Stimulated activated CD8-positive, alpha-beta memory T cell treated with anti-CD3 and anti-CD28 coated beads, Interleukin-12 subunit alpha, Interleukin-12 subunit beta, amount 100 ng/mL, for 24 hours (primary cell): ENCODE results near the gene SRGAP1.
"Not testable (repeated sequence)": the region's sequence is repeated elsewhere in the genome, so short reads cannot be mapped to it uniquely, and the experiment has no call there.

Experiments
- DNase-seq: peaks from one replicate; pipeline ENCODE4 v3.0.0-alpha.2; 2020; ENCODE audit errors: extremely low read depth

The SRGAP1 gene

GRCh38 chr12:63838411-63838810, 6.1 kb upstream of the SRGAP1 start:
- no peak for DNase-seq

GRCh38 chr12:63841011-63841410, 3.5 kb upstream of the SRGAP1 start:
- DNase-seq: no peak

- DNase-seq: no peak
Measured at GRCh38 chr12:63841571-63841970, 2.9 kb upstream of the SRGAP1 start.

GRCh38 chr12:63842750-63843149, 1.8 kb upstream of the SRGAP1 start:
- DNase-seq: not testable (repeated sequence)

GRCh38 chr12:63843254-63843720, 1.2 kb upstream of the SRGAP1 start:
- DNase-seq: no peak

GRCh38 chr12:63843721-63844390, 644 bp upstream of the SRGAP1 start:
- DNase-seq: peak; percentile 58

GRCh38 chr12:63845726-63846125, 1.2 kb downstream of the SRGAP1 start:
- no peak for DNase-seq

GRCh38 chr12:63846238-63846967, 1.9 kb downstream of the SRGAP1 start:
- no peak for DNase-seq

GRCh38 chr12:63848450-63848849, 4.0 kb downstream of the SRGAP1 start:
- no peak for DNase-seq

- DNase-seq: no peak
Measured at GRCh38 chr12:63849106-63849620, 4.7 kb downstream of the SRGAP1 start.

GRCh38 chr12:63849641-63850040, 5.1 kb downstream of the SRGAP1 start:
- DNase-seq: no peak

- DNase-seq: no peak
Measured at GRCh38 chr12:63853978-63854377, 9.5 kb downstream of the SRGAP1 start.

- DNase-seq: no peak
Measured at GRCh38 chr12:63855299-63855698, 10.8 kb downstream of the SRGAP1 start.

- DNase-seq: no peak
Measured at GRCh38 chr12:63857771-63858670, 13.5 kb downstream of the SRGAP1 start.

GRCh38 chr12:63859880-63860279, 15.4 kb downstream of the SRGAP1 start:
- not testable (repeated sequence) for DNase-seq

- no peak for DNase-seq
Measured at GRCh38 chr12:63862187-63862968, 17.9 kb downstream of the SRGAP1 start.

- DNase-seq: no peak
Measured at GRCh38 chr12:63862969-63863230, 18.4 kb downstream of the SRGAP1 start.

- no peak for DNase-seq
Measured at GRCh38 chr12:63863658-63864453, 19.4 kb downstream of the SRGAP1 start.

GRCh38 chr12:63864454-63864706, 19.9 kb downstream of the SRGAP1 start:
- DNase-seq: no peak

- no peak for DNase-seq
Measured at GRCh38 chr12:63865448-63865847, 20.9 kb downstream of the SRGAP1 start.

- DNase-seq: no peak
Measured at GRCh38 chr12:63867053-63867452, 22.6 kb downstream of the SRGAP1 start.
